HG03064 (cell line): ENCODE measurements around the gene ULK2.
"Not testable (repeated sequence)": the region's sequence is repeated elsewhere in the genome, so short reads cannot be mapped to it uniquely, and the experiment has no call there.

Experiments used
- ATAC-seq: cut with Tn5 transposase; IDR thresholded peaks from one replicate; pipeline ENCODE4 v1.9.1; 2021; ENCODE audit warnings: low read depth; ENCODE audit not compliant: unreplicated experiment

ULK2 gene

DNA sequence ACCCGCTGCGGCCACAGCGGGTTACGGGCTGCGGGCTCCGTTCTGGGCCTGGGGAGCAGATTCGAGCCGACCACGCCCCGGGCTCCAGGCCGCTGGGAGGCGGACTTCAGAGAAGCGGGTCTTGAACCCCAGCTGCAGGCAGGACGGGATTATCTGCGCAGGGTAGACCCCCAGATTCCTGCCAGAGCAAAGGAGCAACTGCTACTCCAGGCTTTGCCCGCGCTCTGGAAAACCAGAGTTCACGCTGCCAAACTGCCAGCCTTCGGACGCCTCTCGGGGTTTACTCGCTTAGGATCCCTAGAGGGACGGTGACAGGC lies 301 bp upstream of the ULK2 start:
- no peak for ATAC-seq

- ATAC-seq = no peak
Observed at GRCh38 chr17:19867079-19867328, 732 bp downstream of the ULK2 start.

GRCh38 chr17:19865021-19865420 lies 2.7 kb downstream of the ULK2 start:
- ATAC-seq = no peak

- ATAC-seq = not testable (repeated sequence)
Observed at GRCh38 chr17:19860647-19861177, 7.0 kb downstream of the ULK2 start.

GRCh38 chr17:19857640-19858039 lies 10.1 kb downstream of the ULK2 start:
- ATAC-seq = no peak

DNA sequence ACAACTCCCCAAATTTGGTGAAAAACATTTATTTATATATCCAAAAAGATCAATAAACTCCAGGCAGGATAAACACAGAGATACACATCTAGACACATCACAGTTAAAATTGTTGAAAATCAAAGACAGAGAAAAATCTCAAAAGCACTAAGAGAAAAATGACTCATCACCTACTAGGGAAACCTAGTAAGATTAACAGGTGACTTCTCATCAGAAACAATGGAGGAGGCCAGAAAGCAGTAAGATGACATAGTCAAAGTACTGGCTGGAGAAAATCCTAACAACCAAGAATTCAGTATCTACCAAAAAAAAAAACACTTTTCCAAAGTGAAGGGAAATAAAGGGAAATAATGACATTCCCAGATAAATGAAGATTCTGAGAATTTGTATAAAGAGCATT lies 33.8 kb downstream of the ULK2 start:
- no peak for ATAC-seq

DNA sequence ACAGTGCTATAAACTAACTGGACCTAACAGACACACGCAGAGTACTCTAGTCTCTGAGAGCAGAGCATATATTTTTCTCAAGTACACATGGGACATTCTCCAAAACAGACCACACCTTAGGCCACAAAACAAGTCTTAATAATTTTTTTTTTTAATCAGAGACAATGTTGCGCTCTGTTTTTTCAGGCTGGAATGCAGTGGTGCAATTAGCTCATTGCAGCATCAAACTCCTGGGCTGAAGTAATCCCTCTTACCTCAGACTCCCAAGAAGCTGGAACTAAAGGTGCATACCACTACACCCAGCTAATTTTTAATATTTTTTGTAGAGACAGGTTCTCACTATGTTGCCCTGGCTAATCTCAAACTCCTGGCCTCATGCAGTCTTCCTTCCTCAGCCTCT lies 37.7 kb downstream of the ULK2 start:
- no peak for ATAC-seq

DNA sequence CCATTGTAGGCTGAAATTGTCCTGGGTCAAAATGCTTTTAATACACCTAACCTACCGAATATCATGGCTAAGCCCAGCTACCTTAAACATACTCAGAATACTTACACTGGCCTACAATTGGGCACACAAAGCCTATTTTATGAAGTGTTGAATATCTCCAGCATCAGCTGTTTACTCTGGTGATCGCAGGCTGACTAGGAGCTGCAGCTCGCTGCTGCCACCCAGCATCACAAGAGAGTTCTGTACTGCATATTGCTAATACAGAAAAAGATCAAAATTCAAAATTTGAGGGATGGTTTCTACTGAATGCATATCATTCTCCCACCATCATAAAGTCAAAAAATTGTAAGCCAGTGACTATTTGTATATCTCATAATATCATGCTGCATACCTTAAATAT lies 55.3 kb downstream of the ULK2 start:
- no peak for ATAC-seq

DNA sequence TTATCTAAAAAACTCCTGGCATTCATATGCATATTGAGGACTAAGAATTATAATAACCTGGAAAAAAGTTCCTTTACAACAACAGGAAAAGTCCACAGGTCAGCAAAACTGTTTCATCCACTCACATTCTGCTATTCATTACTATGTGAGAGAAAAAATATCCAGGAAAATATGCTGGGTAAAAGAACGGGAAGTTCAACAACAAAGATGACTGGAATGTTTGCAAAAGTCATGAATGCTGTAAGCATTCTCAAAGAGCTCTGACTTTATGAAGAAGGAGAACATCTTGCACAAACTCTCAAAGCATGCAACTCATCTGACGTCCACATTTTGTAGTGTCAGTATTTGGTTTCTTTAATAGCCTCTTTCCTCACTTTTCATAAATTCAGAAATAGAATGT lies 62.7 kb downstream of the ULK2 start:
- ATAC-seq = no peak

- no peak for ATAC-seq
Observed at GRCh38 chr17:19800571-19800970, 67.2 kb downstream of the ULK2 start.

GRCh38 chr17:19799796-19800195 lies 67.9 kb downstream of the ULK2 start:
- no peak for ATAC-seq

DNA sequence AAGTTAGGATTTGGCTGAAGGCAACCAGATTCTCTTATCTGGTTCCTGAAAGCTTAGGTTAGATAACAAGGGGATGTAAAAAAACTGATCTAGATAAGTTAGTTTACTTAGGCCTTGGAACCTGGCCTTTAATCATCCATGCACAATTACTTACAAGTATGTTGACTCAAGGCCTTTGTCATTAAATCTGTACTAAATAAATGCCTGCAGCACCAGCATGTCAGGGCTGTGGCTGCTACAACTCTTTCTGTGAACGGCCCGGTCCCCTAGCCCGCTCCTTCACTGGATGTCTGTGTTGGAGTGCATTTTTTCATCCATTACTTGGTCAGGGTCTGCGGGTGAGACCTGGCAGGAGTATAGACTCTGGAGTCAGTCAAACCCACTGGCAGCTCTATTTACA lies 71.3 kb downstream of the ULK2 start:
- ATAC-seq = no peak

- no peak for ATAC-seq
Observed at GRCh38 chr17:19791918-19792550, 75.7 kb downstream of the ULK2 start.

- ATAC-seq = no peak
Observed at GRCh38 chr17:19787733-19788357, 79.9 kb downstream of the ULK2 start.

- no peak for ATAC-seq
Observed at GRCh38 chr17:19785854-19786253, 81.9 kb downstream of the ULK2 start.

DNA sequence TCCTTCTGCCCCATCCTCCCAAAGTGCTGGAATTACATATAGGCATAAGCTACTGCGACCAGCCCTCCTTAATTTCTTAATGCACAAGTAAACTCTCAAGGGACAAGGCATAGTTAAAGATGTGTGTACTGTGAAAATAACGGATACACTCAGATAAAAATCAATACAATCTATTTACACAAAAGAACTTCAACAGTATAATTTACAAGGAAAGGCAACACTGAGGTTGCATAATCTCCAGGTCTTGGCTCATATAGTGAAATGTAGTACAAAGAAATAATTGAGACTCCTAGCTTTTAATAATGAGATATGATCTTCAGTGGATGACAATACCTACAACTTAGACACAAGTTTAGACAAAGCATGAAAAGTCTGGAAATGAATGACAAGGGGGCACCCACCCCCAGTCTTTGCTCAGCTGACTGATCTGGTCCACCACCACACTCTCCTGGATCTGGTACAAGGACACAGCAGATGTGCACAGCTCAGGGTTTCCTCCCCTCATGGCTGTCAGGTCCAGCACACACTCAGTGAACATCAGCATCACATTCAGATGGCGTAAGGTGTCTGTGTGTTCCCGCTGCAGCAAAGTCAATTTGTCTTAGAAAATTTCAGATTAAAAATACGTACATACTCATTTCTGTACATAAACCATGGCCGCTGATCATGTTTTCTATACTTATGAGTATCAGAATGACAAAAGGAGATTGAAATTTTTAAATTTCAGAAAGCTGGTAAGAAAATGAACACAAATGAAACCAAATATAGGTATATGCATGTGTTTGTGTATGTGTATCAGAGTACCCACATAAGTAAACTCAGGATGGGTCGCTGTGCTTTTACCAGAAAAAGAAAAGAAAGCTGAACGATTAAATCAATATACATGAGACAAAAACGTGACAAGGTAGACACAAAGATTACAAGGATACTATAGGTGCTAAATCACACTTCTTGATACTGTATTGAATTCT lies 86.0 kb downstream of the ULK2 start:
- ATAC-seq = no peak

- ATAC-seq = no peak
Observed at GRCh38 chr17:19780846-19781245, 86.9 kb downstream of the ULK2 start.

GRCh38 chr17:19773534-19773933 lies 94.2 kb downstream of the ULK2 start:
- no peak for ATAC-seq

GRCh38 chr17:19771971-19772630 lies 95.6 kb downstream of the ULK2 start:
- no peak for ATAC-seq

DNA sequence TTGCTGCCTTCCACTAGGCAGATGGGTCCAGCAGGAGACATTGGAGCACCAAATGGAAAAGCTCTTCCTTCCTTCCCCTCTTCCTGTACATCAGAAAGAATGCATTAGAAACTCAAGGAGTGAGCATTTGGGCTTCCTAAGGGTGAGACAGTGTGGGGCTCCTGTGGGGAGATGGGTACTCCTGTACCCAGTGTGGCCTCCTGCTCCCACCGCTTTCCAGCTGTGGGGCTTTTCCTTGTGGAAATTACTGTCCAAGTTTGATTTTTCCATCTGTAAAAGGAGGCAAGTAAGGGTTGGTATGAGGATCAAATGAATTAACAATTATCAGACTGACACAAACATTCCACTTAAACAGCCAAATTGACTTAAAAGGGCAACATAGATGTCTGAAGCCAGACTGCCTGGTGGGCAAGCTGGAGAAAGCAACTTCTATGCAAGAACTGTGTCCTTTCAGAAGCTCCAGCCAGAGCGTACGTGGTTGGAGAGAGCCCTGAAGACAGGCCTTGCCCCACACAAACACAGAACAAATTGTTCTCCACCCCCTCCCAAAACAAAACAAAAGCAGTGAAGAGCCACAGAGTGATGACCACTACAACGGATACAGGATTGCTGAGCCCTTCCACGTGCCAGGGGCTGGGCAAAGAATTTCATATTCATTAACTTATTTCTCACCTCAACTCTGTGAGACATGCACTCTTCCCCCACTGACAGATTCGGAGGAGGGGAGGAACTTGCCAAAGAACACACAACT lies 96.6 kb downstream of the ULK2 start:
- ATAC-seq = no peak
